ENCODE data around the gene NISCH.

The NISCH gene

DNA sequence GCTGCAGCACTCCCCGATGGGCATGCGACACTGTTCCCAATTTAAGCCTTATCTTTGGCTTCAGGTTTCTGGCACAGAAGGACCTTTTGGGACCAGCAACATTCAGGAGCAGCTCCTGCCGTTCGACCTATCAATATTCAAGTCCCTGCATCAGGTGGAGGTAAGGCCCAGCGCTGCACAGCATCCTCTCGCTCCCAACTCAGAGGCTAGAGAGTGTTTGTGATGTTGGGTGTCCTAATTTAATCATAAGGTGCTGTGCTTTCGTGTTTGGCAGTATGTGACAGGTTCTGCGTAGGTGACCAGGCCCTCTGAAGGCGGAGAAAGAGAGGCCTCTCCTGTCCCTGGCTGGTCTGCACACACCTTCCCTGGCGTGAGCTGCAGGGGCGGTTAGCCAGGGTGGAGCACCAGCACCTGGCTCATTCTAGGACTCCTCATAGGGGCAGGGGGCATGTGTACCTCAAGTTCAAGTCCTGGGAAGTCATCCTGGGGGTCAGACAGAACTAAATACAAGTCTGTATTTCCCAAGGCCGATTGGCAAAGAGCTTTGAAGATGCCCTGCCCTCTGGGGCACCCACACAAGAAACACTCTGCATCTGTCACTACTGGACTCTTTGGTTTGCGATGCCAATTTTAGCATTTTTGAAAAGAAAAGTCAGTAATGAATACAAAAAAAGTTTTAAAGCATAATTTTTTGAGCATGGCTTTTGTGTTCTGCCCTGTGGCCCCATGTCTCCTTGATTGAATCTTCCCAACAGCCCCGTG lies 17.0 kb downstream of the NISCH start:
- no peak for DNase-seq

DNA sequence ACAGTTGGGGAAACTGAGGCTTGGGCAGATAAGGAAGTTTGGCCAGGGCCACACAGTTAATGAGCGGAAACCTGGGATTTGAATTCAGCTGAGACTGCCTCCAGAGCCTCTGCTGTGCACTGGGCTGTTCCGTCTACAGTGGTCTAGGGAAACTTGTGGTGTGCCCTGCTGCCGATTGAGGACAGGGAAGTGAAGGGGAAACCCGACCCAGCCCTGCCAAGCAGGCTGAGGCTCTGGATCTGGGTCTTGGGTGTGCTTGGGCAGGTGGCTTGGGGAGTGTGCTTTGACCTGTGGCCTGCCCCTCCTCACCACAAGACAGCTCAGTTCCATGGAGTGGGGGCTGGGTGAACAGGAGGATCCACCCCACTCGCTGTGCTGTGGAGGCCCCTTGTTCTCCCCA lies 17.6 kb downstream of the NISCH start:
- DNase-seq = no peak

DNA sequence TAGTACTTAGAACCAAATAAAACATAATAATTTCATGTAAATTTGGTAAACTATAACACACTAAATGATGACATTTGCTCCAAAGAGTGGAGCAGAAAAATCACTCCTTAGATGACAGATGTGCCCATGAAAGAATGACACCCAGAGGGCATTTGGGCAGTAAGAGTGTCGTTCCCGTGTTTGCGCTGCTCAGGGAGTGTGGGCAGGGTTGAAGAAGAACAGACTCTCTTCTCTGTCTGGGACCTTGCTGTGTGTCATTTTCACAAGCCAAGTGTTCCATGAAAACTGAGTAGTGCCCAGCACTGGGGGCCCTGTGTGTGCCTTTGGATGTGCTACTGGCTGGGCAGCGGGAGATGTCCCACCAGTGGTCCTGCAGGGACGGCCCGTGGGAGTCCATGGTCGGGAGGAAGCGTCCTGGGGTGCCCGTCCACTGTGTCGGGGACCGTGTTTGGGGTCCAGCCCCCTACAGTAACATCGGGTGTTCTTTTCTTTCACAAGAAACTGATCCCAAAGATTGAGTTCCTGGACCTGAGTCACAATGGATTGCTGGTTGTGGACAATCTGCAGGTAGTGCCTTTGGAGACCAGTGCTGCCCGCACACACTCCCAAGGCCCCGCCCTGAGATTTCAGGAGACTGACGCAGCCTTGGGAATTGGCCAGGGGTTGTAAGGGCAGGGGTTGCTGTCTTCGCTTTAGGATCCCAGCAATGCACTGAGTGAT lies 21.8 kb downstream of the NISCH start:
- DNase-seq = no peak

- no peak for DNase-seq
These were observed 22.3 kb downstream of the NISCH start for GRCh38 chr3:52477796-52478095.

- no peak for DNase-seq
These were observed 23.9 kb downstream of the NISCH start for GRCh38 chr3:52479037-52479876.

DNA sequence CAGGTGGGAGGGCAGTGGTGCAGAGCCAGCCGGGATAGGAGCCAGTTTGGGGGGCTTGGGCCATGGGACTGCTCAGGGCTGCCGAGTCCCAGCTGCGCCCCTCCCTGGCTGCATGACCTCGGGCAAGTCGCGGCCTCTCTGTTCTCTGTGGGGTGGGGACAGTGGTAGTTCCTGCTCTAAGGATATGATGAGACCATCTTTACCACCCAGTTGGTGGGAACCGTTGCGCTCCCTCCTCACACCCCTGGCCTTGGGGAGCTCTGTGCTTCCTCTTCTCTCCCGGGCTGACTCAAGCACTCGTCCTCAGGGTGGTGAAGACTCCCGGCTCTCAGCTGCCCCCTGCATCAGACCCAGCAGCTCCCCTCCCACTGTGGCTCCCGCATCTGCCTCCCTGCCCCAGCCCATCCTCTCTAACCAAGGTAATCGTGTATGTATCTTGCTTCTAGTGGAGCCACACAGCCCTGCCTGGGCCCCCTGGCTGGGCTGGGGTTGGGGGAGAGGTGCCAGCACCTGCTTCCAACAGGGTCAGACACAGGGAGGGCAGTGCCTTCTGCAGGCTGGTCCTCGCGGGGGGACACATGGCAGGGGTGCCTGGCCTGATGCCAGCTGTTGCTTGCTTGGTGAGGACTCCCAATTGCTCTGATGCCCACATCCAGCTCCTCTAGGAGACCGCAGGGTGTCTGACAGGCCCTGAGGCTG lies 24.6 kb downstream of the NISCH start:
- no peak for DNase-seq

GRCh38 chr3:52480768-52481715 lies 25.6 kb downstream of the NISCH start:
- DNase-seq = no peak

DNA sequence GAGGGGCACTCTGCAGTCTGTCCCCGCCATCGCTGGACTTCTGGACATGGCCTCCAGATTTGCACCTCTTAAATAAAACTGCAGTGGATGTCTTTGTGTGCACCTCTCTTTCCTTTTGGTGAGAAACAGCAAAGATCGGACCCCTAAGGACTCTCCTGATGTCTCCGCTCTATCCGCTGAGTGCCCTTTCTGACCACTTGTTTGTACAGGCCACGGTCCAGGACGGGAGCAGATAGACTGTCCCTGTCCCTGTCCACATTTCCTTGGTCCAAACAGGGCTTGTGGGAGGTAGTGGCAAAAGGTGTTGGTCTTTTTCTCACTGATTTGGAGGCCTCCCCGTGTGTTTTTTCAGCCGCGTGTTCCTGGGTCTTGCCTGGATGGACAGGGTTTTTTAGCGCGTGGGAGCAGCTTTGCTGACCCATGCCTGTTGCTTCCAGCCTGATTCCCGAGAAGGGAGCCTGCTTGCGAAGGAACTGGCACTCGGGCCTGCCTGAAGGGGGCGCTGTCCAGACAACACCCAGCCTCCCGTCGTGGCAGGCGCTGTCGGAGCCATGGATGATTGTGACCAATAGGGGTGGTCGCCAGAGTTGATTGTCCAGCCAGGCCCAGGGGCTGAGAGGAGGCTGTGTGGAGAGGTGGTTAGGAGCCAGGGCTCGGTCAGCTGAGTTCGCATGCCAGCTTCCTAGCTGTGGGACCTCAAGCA lies 26.6 kb downstream of the NISCH start:
- no peak for DNase-seq

DNA sequence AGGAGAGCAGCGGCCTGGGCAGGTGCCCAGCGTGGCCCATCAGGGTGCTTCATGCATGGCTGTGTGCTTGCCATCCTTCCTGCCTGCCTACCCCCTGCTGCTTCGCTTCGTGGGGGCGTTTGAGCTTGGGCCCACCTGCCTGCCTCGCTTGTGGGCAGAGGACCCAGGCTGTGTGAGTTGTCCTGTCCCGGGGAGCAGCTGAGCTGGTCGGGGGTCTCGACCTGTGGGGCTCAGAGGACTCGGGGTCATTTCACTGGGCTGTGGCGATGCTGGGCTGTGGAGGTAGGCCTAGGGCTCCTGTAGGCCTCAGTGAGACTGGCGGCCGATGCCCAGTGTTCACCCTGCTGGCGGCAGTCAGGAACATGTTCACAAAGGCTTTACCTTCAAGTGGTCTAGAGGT lies 27.7 kb downstream of the NISCH start:
- DNase-seq = no peak

DNA sequence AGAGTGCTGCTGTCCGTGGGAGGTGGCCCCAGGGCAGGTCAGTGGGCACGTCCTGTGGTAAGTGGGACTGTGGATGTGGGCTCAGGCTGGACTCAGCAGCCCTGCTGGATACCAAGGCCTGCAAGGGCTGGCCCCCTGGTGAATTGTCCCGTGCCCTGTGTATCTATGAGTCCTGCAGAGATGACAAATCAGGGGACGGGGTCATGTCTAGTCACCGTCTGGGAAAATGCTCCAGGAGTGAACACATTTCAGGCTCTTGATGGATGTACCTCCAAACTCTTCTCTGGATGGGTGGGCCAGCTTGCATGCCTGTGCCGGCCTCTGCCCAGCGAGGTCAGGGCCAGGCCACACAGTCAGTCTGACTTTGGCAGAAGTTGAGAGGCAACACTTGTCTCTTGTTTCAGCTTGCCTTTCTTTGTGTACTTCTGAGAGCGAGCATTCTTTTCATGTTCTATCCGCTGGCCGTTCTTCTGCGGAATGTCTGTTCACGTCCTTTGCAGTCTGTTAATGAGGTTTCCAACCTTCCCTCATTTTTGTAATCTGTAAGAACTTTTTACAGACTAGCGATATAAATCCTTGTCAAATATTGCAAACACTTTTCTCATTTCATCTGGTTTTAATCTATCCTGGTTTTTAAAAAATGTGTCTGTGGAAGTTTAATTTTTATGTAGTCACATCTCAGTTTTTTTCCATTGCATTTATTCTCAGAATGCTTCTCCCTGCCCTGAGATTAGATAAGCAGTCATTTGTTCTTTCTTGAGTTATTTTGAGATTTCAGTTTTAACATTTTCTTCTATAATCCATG lies 28.4 kb downstream of the NISCH start:
- DNase-seq = peak; percentile 28

DNA sequence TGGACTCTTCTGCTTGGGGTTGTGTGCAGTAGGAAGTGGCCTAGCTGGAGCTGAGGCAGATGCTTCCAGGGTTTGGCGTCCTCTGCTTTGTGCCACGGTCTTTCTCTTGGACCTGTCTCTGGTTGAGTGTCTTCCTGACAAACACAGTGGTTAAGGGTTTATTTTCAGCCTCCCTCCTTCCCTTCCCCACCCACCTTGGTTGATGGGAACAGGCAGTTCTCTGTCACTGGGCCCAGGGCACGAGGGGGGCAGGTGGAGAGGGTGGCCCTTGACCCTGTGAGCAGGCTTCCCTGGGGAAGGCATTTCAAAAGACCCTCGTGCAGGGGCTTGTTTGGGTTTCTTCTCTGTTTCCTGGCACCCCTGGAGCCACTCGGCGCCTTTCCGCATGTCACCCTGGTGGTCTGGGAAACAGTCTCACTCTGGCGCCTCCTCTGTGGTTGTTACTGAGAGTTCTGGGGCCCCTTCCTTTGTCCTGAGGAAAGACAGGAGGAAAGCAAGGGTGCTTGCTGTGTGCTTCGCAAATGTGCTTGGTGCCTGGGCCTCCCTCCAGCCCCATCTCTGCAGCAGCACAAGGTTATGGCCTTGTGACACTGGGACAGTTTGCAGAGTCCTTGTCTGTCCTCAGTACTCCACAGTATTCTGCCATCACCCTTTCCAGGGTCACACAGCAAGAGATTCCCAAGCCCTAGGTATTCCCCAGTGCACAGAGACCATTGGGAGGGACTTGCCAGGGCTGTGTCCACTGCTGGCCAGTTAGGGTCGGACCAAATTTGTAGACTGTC lies 29.5 kb downstream of the NISCH start:
- DNase-seq = no peak

GRCh38 chr3:52487050-52487787 lies 31.8 kb downstream of the NISCH start:
- no peak for DNase-seq

- DNase-seq = no peak
These were observed 32.6 kb downstream of the NISCH start for GRCh38 chr3:52487788-52488691.

- no peak for DNase-seq
These were observed 33.3 kb downstream of the NISCH start for GRCh38 chr3:52488746-52489145.

DNA sequence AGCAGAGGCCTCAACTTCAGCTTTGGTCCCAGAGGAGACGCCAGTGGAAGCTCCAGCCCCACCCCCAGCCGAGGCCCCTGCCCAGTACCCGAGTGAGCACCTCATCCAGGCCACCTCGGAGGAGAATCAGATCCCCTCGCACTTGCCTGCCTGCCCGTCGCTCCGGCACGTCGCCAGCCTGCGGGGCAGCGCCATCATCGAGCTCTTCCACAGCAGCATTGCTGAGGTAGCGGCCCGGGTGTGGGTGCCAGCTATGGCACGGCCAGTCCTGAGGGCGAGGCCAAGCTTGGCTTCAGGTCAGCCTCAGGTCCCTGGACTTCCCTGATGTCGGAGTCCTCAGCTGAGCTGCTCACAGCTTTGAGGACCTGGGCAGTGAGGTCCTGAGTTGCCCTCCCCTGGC lies 34.0 kb downstream of the NISCH start:
- DNase-seq = no peak

DNA sequence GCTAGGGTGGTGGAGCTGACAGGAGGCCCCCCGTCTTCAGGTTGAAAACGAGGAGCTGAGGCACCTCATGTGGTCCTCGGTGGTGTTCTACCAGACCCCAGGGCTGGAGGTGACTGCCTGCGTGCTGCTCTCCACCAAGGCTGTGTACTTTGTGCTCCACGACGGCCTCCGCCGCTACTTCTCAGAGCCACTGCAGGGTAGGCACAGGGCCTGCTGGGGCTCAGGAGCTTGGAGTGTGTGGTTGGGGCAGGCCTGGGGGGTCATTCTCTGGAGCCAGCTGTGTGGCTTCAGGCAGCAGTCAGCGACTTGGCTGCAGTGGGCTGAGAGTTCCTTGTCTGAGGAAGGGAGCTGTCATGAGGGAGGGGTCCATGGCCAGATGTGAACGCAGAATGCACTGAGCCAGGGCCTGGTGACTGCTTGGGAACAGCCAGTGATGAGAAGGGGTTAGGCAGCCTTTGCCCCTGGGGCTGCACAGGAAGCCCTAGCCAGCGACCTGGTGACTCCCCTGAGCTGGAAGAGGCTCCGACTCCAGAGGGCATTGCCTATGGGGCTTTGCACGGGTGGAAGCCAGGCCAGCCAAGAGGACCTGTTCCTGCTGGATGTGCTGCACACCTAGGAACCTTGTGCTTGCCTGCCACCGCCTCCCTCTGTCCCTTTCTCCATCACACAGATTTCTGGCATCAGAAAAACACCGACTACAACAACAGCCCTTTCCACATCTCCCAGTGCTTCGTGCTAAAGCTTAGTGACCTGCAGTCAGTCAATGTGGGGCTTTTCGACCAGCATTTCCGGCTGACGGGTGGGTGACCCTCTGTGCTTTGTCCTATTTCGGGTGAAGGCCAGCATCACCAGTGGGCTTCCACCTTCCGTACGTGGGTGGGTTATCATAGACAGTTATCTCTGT lies 34.9 kb downstream of the NISCH start:
- DNase-seq = no peak

Measured in retina (tissue), 1 donor.